Erythroblast (primary cell): ENCODE data around the gene GOLGA6L6.
"Not testable (repeated sequence)": the region's sequence is repeated elsewhere in the genome, so short reads cannot be mapped to it uniquely, and the experiment has no call there.

Source experiments
- GATA1 ChIP-seq: IDR thresholded peaks from 2 replicates; pipeline ENCODE4 v1.6.1; 2011; ENCODE audit warnings: low read depth, mild to moderate bottlenecking, control low read depth, low read length, moderate library complexity
- POLR2A ChIP-seq: IDR thresholded peaks from 2 replicates; pipeline ENCODE4 v1.6.1; 2011; ENCODE audit warnings: mild to moderate bottlenecking, low read length

DNA sequence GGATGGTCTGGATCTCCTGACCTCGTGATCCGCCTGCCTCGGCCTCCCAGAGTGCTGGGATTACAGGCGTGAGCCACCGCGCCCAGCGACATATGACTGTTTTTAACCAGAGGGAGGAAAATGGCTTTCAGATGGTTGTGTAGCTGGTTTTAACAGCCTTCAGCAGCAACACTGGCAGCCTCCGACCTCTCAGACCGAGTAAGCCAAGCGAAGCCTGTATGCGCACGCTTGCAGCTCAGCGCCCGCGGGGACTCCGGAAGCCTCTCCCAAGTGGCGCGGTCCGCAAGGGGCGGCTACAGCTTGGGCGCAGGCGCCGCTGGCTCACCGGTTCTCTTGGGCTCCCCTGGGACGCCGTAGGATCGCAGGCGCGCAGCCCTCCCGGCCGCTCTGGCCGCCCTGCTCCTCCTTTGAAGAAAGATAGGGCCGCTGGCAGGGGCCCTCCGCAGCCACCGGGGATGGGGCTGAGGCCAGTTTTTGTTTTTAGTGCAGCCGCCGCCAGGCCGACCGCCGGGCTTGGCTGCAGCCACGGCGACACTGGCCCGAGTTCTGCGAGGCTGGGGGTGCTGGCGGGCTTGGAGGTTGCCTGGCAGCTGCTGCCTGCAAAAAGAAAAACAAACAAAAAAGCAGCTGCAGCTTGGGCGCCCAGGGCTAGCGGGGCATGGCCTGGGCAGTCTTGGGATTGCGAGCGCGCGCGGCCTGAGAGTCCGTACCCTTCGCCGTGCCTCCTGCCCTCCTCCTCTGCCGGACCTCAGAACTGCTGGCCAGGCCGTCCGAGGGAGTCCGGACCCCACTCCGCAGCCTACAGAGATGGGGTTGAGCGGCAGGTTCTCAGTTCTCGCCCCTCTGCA lies 39.9 kb upstream of the GOLGA6L6 start:
- not testable (repeated sequence) for TF ChIP-seq POLR2A, GATA1
